ENCODE measurements around the gene PLCB1. TPM values are rescaled to one million over a fixed set of nuclear protein-coding genes. Genes with fewer than 3 reads are reported as not detected.

The PLCB1 gene
- total RNA-seq, 1 experiment from 2014 or later: 6.8 TPM

GRCh38 chr20:8292793-8293192 is 160.7 kb downstream of the PLCB1 start:
- no peaks in the 10 kb centered on the region for H3K9me3 ChIP-seq (ENCODE audit: low read depth, low read length, poor library complexity, severe bottlenecking)
- H3K4me3 ChIP-seq (ENCODE audit: low read depth, low read length, poor library complexity, severe bottlenecking): no peak overlapping the region
- no peak overlapping the region for H3K27ac ChIP-seq (ENCODE audit: low read depth, low read length, poor library complexity, severe bottlenecking)
- ChIA-PET CTCF (no interaction called here), POLR2A (ENCODE audit: low non-redundant PET) (no interaction called here)
- no TSS peak for BruUV-seq (replicated peaks)
- H3K4me1 ChIP-seq (ENCODE audit: insufficient read depth, low read length, poor library complexity, severe bottlenecking): no peaks in the 10 kb centered on the region
- TF ChIP-seq CTCF (conservative IDR thresholded peaks at IDR 0.05; ENCODE audit: low read depth, low read length) (no peak), EZH2 (IDR thresholded peaks at IDR 0.05; ENCODE audit: borderline replicate concordance, low read depth, low read length, poor library complexity, severe bottlenecking) (no peak)
- intact Hi-C loops (cut with micrococcal nuclease; ENCODE audit: unreplicated experiment): no loop called here
- no peak for DNase-seq (ENCODE audit: low spot score)
- H3K27me3 ChIP-seq (replicated peaks; ENCODE audit: insufficient read depth, low read depth, low read length, poor library complexity): no peaks in the 10 kb centered on the region
- H3K36me3 ChIP-seq (ENCODE audit: insufficient read depth, low read length, poor library complexity, severe bottlenecking): no peaks in the 10 kb centered on the region

DNA sequence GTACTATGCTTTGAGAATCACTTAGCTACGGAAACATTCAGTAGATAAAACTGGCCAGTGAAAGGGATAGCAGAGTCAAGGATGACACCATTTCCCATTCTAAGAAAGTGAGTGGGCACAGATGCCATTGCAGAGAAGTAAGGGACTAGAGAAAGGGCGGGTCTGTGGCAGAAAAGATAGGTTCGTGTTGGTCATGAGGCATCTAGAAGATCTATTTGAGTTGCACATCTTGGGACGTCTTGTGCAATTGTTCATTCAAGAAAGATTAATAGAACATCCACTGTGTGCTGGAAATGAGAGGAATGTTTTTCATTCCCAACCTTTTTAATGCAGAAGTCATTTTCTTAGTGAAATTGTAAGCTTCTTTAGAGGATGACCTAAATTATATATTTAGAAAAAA is 161.7 kb downstream of the PLCB1 start:
- no peak overlapping the region for H3K27ac ChIP-seq (ENCODE audit: low read depth, low read length, poor library complexity, severe bottlenecking)
- DNase-seq (ENCODE audit: low spot score): no peak
- TF ChIP-seq EZH2 (IDR thresholded peaks at IDR 0.05; ENCODE audit: borderline replicate concordance, low read depth, low read length, poor library complexity, severe bottlenecking): no peak
- no peak for TF ChIP-seq CTCF (conservative IDR thresholded peaks at IDR 0.05; ENCODE audit: low read depth, low read length)
- ChIA-PET POLR2A (ENCODE audit: low non-redundant PET) (no interaction called here), CTCF (no interaction called here)
- H3K27me3 ChIP-seq (replicated peaks; ENCODE audit: insufficient read depth, low read depth, low read length, poor library complexity): no peaks in the 10 kb centered on the region
- H3K36me3 ChIP-seq (ENCODE audit: insufficient read depth, low read length, poor library complexity, severe bottlenecking): no peaks in the 10 kb centered on the region
- no peaks in the 10 kb centered on the region for H3K9me3 ChIP-seq (ENCODE audit: low read depth, low read length, poor library complexity, severe bottlenecking)
- no TSS peak for BruUV-seq (replicated peaks)
- no peak overlapping the region for H3K4me3 ChIP-seq (ENCODE audit: low read depth, low read length, poor library complexity, severe bottlenecking)
- intact Hi-C loops (cut with micrococcal nuclease; ENCODE audit: unreplicated experiment): no loop called here
- H3K4me1 ChIP-seq (ENCODE audit: insufficient read depth, low read length, poor library complexity, severe bottlenecking): no peaks in the 10 kb centered on the region

- intact Hi-C loops (cut with micrococcal nuclease; ENCODE audit: unreplicated experiment): no loop called here
- POLR2A ChIA-PET (ENCODE audit: low non-redundant PET): no interaction called here
- DNase-seq (ENCODE audit: low spot score): no peak
Measured at GRCh38 chr20:8296536-8296935, 164.5 kb downstream of the PLCB1 start.

More at GRCh38 chr20:8296536-8296935, 164.5 kb downstream of the PLCB1 start:
- Histone ChIP-seq H3K36me3 (ENCODE audit: insufficient read depth, low read length, poor library complexity, severe bottlenecking) (no peaks in the 10 kb centered on the region), H3K27ac (ENCODE audit: low read depth, low read length, poor library complexity, severe bottlenecking) (no peak overlapping the region), H3K9me3 (ENCODE audit: low read depth, low read length, poor library complexity, severe bottlenecking) (no peaks in the 10 kb centered on the region), H3K4me3 (ENCODE audit: low read depth, low read length, poor library complexity, severe bottlenecking) (no peak overlapping the region), H3K27me3 (replicated peaks; ENCODE audit: insufficient read depth, low read depth, low read length, poor library complexity) (no peaks in the 10 kb centered on the region), H3K4me1 (ENCODE audit: insufficient read depth, low read length, poor library complexity, severe bottlenecking) (no peaks in the 10 kb centered on the region)
- TF ChIP-seq EZH2 (IDR thresholded peaks at IDR 0.05; ENCODE audit: borderline replicate concordance, low read depth, low read length, poor library complexity, severe bottlenecking) (no peak), CTCF (conservative IDR thresholded peaks at IDR 0.05; ENCODE audit: low read depth, low read length) (no peak)
- no TSS peak for BruUV-seq (replicated peaks)
- CTCF ChIA-PET: no interaction called here
